Gastrocnemius medialis (tissue), 4 donors: ENCODE data around the gene PLPP1. TPM values are rescaled to one million over a fixed set of nuclear protein-coding genes. Genes with fewer than 3 reads are reported as not detected.

Source experiments
- ATAC-seq, 2 donors: fragments of 150-250 bp; one replicate each; pipeline ENCODE4 v1.9.1; 2016
- DNase-seq, 2 donors: peaks; one replicate each; pipeline ENCODE4 v3.0.0-alpha.2; 2019
- H3K27ac ChIP-seq, 4 donors: fragments of 200-600 bp; sonication (generic); 1 replicate in 1 of 4; 2 replicates in 3 of 4; pipeline ENCODE4 v1.5.1; 2016 to 2018; ENCODE audit warnings: mild to moderate bottlenecking in 2 of 4, moderate library complexity in 1 of 4
- H3K27me3 ChIP-seq, 3 donors: fragments of 200-600 bp; sonication (generic) in 2 of 3; 1 replicate in 1 of 3; 2 replicates in 2 of 3; pipeline versions ENCODE4 v1.5.1 to v1.6.0; 2016 to 2019; ENCODE audit warnings: mild to moderate bottlenecking in 1 of 3, moderate library complexity in 1 of 3
- H3K36me3 ChIP-seq, 2 donors: fragments of 200-600 bp; sonication (generic) in 1 of 2; one replicate each; pipeline ENCODE4 v1.5.1; 2017 to 2018
- H3K4me1 ChIP-seq, 2 donors: fragments of 200-600 bp; sonication (generic) in 1 of 2; one replicate each; pipeline ENCODE4 v1.5.1; 2016 to 2017; ENCODE audit warnings: mild to moderate bottlenecking in 2 of 2
- H3K4me3 ChIP-seq, 4 donors: fragments of 200-600 bp; sonication (generic) in 3 of 4; 1 replicate in 1 of 4; 2 replicates in 3 of 4; pipeline ENCODE4 v1.5.1; 2016 to 2019; ENCODE audit warnings: mild to moderate bottlenecking in 2 of 4
- H3K9me3 ChIP-seq, 3 donors: fragments of 200-600 bp; sonication (generic) in 2 of 3; 1 replicate in 1 of 3; 2 replicates in 2 of 3; pipeline ENCODE4 v1.5.1; 2016 to 2019
- POLR2A ChIP-seq, 2 donors: fragments of 450-650 bp; IDR thresholded peaks; one replicate each; pipeline ENCODE4 v1.6.1; 2017; ENCODE audit warnings: antibody characterized with exemption in 2 of 2, mild to moderate bottlenecking in 2 of 2, moderate library complexity in 2 of 2
- in situ Hi-C, 4 donors: fragments of 200-750 bp; cut with MboI; loops; one replicate each; pipeline versions ENCODE4 v1.15.0 to v1.8.0; 2017; ENCODE audit warnings: low sequenced_read_pairs in 4 of 4
- intact Hi-C: fragments of 100-400 bp; cut with DNase I; formaldehyde crosslinking; loops from one replicate; pipeline ENCODE4 v1.15.1; 2023; ENCODE audit warnings: low total_unique reads
- total RNA-seq, 4 donors: library from RNA; depleted of rRNA; stranded (reverse); fragments of >200 nt; gene quantifications; one replicate each; pipeline versions ENCODE4 v1.1.0 to v1.2.3, GENCODE V29; 2016
- TF ChIP-seq, protein P1 (sequence below), 5 experiments: fragments of 450-650 bp in 3 of 5; fragments of 200-600 bp in 2 of 5; sonication (generic) in 2 of 5; IDR thresholded peaks in 4 of 5; conservative IDR thresholded peaks in 1 of 5; 1 replicate in 4 of 5; 2 replicates in 1 of 5; pipeline ENCODE4 v1.5.1; 2016 to 2019; ENCODE audit warnings: antibody characterized with exemption in 5 of 5, mild to moderate bottlenecking in 3 of 5, moderate library complexity in 3 of 5

The PLPP1 gene
- total RNA-seq, 4 donors from 2014 or later: 79.8 to 147 (median 91.5) TPM

DNA sequence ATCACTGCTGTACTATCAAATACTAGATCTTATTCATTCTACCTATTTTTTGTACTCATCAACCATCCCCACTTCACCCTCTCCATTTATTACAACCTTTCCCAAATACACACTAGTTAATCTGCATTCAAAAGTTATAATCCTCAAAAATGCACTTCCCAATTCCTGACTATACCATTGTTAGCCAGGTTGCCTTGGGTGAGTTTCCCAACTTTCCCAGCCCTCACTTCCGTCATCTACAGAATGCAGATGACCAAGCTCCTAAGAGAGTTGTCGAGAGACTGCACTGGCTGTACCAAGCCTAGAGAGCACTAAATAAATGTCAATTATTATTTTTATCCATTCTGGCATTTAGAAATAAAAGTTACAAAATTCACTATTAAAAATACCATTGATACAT, 11.5 kb downstream of the PLPP1 start:
- Histone ChIP-seq H3K27me3 (no peaks in the 10 kb centered on the region), H3K36me3 (no peaks in the 10 kb centered on the region), H3K9me3 (no peaks in the 10 kb centered on the region), H3K4me3 (no peak overlapping the region), H3K27ac (no peak overlapping the region), H3K4me1 (peaks cover 60 to 61% of the 10 kb centered on the region in 2 donors)
- ATAC-seq (no peak), DNase-seq (no peak)
- TF ChIP-seq POLR2A (IDR thresholded peaks at IDR 0.05): no peak
- TF ChIP-seq, protein P1, sequence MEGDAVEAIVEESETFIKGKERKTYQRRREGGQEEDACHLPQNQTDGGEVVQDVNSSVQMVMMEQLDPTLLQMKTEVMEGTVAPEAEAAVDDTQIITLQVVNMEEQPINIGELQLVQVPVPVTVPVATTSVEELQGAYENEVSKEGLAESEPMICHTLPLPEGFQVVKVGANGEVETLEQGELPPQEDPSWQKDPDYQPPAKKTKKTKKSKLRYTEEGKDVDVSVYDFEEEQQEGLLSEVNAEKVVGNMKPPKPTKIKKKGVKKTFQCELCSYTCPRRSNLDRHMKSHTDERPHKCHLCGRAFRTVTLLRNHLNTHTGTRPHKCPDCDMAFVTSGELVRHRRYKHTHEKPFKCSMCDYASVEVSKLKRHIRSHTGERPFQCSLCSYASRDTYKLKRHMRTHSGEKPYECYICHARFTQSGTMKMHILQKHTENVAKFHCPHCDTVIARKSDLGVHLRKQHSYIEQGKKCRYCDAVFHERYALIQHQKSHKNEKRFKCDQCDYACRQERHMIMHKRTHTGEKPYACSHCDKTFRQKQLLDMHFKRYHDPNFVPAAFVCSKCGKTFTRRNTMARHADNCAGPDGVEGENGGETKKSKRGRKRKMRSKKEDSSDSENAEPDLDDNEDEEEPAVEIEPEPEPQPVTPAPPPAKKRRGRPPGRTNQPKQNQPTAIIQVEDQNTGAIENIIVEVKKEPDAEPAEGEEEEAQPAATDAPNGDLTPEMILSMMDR (IDR thresholded peaks at IDR 0.05 in 4 of 5, conservative IDR thresholded peaks at IDR 0.05 in 1 of 5): no peak
- in situ Hi-C loops (no loop called here), intact Hi-C loops (no loop called here)

DNA sequence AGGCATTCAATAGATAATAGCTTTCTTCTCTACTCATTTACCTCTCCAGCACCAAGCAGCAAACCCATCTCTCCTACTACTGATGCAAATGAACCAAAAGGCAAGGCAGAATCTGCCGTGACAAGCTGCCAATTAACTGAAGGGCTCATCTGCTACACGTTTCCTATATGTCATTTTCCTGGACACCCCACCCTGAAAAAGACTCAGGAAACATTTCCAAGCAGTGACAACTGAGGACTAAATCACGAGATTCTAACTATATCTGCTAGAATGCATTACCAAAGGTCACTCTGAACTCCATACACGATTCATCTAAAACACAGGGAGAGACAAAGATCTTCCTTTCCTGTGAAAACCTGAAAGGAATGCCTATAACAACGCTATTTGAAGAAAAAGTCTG, 12.9 kb downstream of the PLPP1 start:
- DNase-seq: no peak
- in situ Hi-C loops (no loop called here), intact Hi-C loops (no loop called here)
- Histone ChIP-seq H3K27me3 (no peaks in the 10 kb centered on the region), H3K36me3 (no peaks in the 10 kb centered on the region), H3K9me3 (no peaks in the 10 kb centered on the region), H3K4me1 (peaks cover 69 to 72% of the 10 kb centered on the region in 2 donors), H3K4me3 (no peak overlapping the region), H3K27ac (peak overlapping the region in 2 of 4 donors; percentile 29 to 50)
- TF ChIP-seq, protein P1 (IDR thresholded peaks at IDR 0.05 in 4 of 5, conservative IDR thresholded peaks at IDR 0.05 in 1 of 5): no peak
- TF ChIP-seq POLR2A (IDR thresholded peaks at IDR 0.05): no peak
- ATAC-seq: peak in 1 of 2 donors; percentile 47

DNA sequence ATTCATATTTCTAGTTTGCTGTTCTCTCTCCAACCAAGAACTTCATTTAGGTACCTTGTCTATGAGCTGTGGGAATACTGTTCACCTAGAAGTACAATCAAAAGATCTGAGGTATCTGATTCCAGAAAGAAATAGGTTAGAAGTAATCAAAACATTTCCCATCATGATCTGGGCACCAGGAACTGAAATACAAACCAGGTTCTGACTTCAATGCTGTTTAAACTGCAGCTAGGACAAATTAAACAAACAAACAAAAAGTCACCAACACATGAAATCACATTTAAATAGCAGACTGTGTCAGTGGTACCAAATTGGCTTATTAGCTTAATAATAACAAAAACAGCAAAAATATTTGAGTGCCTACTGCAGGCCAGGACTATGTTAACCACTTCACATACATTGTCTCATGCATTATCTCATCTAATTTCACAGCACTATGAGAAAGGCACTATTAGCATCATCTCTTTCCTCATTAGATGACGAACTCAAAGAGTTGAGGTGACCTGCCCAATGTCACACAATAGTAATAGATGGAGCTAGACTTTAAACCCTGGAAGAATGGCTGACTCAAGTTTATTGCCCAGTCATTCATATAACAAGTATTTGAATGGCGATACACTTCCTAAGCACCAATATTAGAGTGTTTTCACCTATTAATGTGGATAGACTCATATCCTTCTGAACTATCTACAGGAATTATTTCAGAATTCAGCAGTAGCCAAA, 14.5 kb downstream of the PLPP1 start:
- no peaks in the 10 kb centered on the region for H3K9me3 ChIP-seq
- in situ Hi-C loops (no loop called here), intact Hi-C loops (no loop called here)
- ATAC-seq (no peak), DNase-seq (no peak)
- peak overlapping the region in 2 of 4 donors; percentile 13 to 17 for H3K27ac ChIP-seq
- peaks cover 74 to 81% of the 10 kb centered on the region in 2 donors for H3K4me1 ChIP-seq
- TF ChIP-seq, protein P1 (IDR thresholded peaks at IDR 0.05 in 4 of 5, conservative IDR thresholded peaks at IDR 0.05 in 1 of 5): no peak
- no peak for TF ChIP-seq POLR2A (IDR thresholded peaks at IDR 0.05)
- H3K27me3 ChIP-seq: no peaks in the 10 kb centered on the region
- no peaks in the 10 kb centered on the region for H3K36me3 ChIP-seq
- no peak overlapping the region for H3K4me3 ChIP-seq

DNA sequence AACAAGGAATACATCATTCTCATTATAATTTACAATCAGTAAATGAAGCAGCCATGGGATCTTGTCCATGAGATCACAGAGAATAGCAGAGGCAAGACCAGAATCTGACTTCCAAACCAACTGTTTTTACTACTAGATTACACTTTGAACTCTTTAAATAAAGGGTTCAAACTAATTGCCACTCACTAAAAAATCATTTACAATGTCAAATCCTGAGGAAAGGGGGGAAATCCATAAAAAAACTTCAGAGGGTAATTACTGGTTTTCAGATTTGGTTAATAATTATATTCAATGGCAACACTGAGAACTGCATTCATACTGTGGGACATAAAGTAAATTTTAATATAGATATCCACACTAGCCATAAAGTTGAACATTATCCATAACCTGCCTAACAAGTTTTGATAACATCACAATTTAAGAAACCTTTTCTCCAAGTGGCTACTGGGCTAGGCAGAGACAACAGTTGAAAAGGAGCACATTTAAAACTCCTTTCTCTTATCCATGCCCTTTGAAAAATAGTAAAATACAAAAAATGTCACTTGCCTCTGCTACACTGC, 15.9 kb downstream of the PLPP1 start:
- in situ Hi-C loops (no loop called here), intact Hi-C loops (no loop called here)
- H3K27me3 ChIP-seq: no peaks in the 10 kb centered on the region
- DNase-seq: no peak
- H3K4me3 ChIP-seq: no peak overlapping the region
- ATAC-seq: no peak
- H3K36me3 ChIP-seq: no peaks in the 10 kb centered on the region
- TF ChIP-seq, protein P1 (IDR thresholded peaks at IDR 0.05 in 4 of 5, conservative IDR thresholded peaks at IDR 0.05 in 1 of 5): no peak
- no peak for TF ChIP-seq POLR2A (IDR thresholded peaks at IDR 0.05)
- no peaks in the 10 kb centered on the region for H3K9me3 ChIP-seq
- H3K4me1 ChIP-seq: peaks cover 65 to 81% of the 10 kb centered on the region in 2 donors
- H3K27ac ChIP-seq: peak overlapping the region in 2 of 4 donors; percentile 6 to 31
